HUDEP-2 (cell line): ENCODE results near the gene POMT2.
A peak's percentile ranks its signal among the peaks of the same experiment; 100 is the strongest.

Experiments
- DNase-seq, 76 experiments: peaks; one replicate each; lab custom pipeline; 2025; ENCODE audit not compliant: unreplicated experiment in 76 of 76; lab: John Stamatoyannopoulos, UW

The POMT2 gene

DNA sequence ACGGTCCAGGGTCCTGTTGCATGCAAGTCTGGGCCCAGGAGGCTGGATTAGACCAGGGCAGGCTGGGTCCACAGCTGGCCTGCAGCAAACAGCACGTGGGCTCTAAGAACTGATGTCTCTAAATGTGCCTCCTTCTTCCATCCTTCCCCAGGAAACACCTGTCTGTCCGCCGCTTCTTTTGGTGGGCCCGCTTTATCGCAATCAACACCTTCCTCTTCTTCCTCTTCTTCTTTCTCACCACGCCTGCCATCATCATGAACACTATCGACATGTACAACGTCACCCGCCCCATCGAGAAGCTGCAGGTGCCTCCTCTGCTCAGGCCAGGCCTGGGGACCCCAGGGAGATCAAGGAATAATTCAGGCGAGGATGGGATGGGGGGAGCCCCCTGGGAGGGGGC is 77.9 kb downstream of the POMT2 start:
- DNase-seq: no peak

DNA sequence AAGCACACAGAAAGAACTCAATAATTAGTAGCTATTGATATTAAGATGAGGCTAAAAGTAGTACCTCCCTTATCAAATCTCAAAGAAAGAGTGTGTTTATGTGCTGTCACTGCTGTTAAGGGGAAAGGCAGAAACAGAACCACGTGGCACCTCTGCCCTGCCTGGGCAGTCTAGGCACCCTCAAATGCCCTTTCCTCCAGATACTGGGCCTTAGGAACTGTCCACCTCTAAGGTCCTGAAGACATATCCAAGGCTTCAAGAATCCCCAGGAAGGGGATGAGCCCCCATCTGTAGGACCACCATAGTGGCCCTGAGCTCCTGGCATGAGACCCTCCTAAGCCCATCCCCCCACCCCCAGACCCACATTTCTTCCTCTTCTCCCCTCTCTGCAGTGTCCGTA is 78.7 kb downstream of the POMT2 start:
- no peak for DNase-seq

DNA sequence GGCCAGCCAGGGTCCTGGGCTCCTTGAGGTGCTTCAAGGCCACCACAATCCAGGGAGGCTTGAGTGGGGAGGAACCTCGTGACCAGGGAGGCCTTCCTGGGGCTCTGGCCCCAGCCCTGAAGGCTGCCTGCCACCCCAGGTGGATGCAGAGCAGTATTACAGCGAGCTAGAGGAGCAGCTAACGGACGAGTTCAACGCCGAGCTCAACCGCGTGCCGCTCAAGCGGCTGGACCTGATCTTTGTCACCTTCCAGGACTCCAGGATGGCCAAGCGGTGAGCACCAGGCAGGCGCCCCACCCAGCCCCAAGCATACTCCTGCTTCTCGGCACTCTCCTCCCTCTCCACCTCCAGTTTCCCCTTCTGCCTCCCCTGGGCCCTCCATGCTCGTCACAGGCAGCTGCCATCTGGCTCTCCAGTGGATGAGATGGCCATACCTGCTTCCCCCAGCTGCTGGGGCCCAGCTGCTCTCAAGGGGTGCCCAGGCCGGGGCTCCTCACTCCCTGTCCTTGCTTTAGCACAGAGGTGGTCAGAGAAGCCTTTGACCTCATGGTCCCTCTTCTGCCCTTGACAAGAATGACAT is 80.3 kb downstream of the POMT2 start:
- no peak for DNase-seq

DNA sequence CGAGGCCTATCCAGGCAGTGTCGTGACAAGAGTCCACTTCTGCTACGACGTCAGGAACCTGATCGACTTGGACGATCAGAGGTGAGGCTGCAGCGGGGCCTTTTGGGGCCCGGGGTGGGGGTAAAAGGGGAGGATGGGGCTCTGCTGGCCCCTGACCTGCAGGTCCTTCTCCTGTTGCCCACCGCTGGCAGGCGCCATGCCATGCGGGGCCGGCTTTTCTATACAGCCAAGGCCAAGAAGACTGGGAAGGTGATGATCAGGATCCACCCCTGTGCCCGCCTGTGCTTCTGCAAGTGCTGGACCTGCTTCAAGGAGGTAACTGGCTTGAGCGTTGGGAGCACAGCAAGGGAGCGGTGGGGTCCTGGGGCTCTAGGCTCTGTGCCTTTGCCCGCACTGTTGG is 81.3 kb downstream of the POMT2 start:
- no peak for DNase-seq

DNA sequence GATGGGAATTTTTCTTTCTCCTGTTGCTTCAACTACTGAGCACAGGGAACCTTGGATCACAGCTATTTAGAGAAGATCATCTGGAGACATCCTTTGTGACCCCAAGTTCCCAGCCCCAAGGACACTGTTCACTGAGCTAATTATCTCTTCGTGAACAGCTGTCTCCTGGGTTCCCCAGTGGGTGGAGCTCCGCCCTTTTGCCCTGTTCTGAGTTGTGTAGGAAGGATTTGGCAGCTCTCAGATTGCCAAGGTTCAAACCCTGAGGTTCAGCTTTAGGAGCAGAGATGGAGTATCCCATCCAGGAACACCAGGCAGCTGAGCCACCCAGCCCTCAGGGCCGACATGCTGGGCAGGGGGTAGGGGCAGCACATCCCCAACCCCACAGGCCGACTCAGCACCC is 81.7 kb downstream of the POMT2 start:
- DNase-seq: peak in 16 of 76 experiments; percentile 2 to 35 (median 12)

DNA sequence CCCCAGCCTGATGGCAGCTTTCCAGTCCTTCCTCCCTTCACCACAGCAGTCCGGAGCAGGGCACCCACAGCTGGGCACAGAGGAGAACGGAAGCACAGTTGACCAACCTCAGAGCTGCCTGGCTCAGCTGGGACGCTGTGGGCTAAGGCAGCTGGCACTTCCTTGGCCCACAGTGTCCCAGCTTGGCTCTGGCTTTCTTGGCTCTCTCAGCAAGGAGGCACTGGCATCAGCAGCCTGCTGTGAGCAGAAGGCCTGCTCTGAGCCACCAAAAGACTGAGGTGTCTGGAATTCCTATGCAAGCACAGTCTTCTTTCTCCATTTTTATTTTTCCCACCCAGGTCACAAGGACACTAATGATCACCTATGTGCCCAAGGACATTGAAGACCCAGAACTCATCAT is 82.3 kb downstream of the POMT2 start:
- DNase-seq: no peak

DNA sequence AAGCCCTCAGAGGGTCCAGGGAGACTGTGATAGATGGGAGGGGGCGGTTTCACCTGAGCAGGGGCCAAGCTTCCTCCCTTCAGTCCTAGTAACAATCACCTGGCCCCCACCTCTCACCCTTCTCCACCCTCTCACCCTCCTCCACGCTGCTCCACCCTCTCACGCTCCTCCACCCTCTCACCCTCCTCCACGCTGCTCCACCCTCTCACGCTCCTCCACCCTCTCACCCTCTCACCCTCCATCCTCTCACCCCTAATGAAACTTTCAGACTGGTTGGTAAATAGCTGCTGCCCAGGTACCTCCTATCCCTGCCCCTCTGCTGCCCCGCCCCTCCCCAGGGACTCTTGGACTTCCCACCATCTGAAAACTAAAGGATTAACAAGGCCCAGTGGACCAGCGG is 83.9 kb downstream of the POMT2 start:
- no peak for DNase-seq

DNA sequence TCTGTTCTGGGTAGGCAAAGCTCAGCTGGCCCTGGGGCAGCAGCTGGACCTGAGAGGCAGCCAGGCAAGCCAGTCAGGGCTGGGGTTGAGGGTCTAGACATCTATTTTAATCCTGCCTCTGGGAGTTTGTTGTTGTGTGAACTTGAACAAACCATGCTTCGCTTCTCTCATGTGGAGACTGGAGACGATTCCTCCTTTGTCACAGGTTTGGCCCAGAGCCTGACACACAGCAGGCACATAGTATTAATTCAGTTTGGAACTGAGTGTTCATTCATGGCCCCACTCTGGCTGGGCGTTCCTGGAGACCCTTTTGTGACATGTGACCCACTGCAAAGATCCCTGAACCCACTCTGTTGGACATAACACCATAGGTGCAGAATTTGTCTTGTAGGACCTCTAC is 89.0 kb downstream of the POMT2 start:
- no peak for DNase-seq

DNA sequence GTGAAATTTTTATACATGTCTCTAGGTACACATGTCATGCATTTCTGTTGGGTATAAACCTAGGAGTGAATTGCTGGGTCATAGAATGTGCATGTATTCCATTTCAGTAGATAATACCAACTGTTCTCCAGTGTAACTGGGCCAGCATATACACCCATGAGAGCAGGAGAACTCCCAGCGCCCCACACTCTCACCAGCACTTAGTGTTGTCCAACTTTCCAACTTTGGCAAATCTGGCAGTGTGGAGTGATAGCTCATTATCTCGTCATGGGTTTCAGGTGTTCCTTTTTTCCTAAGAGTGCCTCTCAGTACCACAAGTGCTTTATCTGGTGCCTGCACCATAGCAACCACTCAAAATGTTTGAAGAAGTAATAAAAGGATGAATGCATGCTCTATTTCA is 89.8 kb downstream of the POMT2 start:
- no peak for DNase-seq

DNA sequence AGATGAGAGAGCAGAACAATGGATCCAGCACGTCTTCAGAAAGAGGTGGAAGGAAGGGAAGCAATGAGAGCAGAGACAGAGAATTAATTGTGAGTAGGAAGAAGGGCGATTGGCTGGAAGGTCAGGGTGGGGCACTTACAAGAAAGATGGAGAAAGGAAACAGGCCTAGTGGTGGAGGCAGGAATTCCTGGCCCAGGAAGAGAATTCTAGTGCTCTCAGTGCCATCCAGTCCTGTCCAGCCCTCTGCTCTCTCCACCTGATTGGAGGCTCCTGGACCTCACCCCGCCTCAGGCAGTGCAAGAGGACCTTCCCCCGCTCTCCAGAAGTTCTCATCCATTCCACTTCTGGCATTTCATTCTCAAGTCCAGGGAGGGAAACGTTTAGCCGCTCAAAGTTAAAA is 92.6 kb downstream of the POMT2 start:
- DNase-seq: no peak

DNA sequence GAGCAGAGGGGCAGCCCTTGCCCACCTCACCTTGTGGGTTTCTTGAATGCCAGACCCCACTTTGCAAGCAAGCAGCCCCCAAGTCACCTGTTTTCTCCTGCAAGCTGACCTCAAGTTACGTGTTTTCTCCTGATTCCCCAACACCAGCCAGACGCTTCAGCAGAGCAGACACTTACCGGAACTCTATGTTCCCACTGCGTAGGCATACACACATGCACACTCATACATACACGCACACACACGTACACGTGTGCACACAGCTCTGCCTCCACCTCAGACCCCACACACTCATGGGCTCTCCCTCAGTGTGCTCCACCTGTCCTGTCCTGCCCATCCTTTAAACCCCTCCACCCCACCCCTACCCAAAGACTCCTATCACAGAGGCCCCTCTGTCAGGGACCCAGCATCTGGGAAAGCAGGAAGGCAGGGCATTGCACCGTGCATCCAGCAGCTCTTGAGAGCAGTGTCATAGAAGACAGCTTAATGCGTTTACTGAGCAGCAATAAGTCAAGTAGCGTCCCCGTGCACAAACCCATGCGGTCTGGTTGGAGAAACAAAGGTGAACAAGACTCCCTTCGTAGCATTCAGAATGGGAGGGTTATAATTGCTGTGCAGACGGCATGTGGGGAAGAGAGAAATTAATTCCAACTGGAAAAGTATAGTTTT is 94.7 kb downstream of the POMT2 start:
- no peak for DNase-seq

DNA sequence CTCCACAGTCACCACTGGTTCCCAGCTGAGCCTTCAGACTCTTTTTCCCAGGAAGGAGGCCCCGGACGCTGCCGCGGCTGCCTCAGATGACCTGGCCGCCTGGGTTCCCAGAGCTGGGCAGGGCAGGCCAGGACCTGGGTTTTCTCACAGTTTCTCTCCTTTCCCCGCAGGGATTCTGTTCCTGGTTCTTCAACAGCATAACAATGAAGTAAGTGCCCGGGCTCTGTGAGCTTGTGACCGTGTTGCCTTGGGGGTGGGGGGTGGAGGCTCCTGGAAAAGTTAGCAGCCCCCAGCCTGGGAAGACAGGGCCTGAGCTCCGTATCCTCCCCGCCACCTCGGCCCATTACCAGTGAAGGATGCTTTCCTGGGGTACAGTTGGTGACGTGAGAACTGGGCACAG is 95.4 kb downstream of the POMT2 start:
- no peak for DNase-seq
